NCI-H2227 treated with DMSO at 0.1 percent for 48 hours (cell line): ENCODE results near the gene ASCL4.
"Not testable (repeated sequence)": the region's sequence is repeated elsewhere in the genome, so short reads cannot be mapped to it uniquely, and the experiment has no call there.

Experiments used
- DNase-seq: peaks from one replicate; lab custom pipeline; 2025; lab: John Stamatoyannopoulos, UW

Gene ASCL4, protein sequence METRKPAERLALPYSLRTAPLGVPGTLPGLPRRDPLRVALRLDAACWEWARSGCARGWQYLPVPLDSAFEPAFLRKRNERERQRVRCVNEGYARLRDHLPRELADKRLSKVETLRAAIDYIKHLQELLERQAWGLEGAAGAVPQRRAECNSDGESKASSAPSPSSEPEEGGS

GRCh38 chr12:107774349-107775029 lies at the start of gene ASCL4:
TSS of gene ASCL4 (plus strand) at chr12:107774704. CDS start at chr12:107775219, 515 bp downstream.
- peak; percentile 18 for DNase-seq

- DNase-seq: not testable (repeated sequence)
Observed at GRCh38 chr12:107727327-107727726, 47.2 kb upstream of the ASCL4 start.

DNA sequence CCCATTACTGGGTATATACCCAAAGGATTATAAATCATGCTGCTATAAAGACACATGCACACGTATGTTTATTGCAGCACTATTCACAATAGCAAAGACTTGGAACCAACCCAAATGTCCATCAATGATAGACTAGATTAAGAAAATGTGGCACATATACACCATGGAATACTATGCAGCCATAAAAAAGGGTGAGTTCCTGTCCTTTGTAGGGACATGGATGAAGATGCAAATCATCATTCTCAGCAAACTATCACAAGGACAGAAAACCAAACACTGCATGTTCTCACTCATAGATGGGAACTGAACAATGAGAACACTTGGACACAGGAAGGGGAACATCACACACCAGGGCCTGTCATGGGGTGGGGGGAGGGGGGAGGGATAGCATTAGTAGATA lies 46.8 kb upstream of the ASCL4 start:
- DNase-seq: not testable (repeated sequence)

- DNase-seq: no peak
Observed at GRCh38 chr12:107730618-107731341, 43.7 kb upstream of the ASCL4 start.

DNA sequence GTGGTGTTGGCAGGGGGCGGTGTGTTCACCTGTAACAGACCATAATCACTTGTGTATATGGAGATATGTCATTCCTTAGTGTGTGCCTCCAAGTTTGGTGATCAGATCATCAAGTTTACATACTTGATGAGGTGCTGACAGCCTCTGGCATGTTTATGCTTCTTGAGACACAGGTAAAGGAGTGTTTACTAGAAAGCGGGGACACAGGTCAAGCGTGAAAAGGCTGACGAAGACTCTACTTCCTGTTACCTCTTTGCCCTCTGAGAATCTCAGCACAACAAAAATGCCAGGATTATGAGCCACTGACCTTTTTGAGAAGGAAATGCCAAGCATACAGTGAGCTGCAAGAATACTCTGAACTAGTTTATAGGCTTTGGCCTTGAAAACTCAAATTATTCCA lies 43.1 kb upstream of the ASCL4 start:
- no peak for DNase-seq

GRCh38 chr12:107732365-107732764 lies 42.1 kb upstream of the ASCL4 start:
- DNase-seq: no peak

DNA sequence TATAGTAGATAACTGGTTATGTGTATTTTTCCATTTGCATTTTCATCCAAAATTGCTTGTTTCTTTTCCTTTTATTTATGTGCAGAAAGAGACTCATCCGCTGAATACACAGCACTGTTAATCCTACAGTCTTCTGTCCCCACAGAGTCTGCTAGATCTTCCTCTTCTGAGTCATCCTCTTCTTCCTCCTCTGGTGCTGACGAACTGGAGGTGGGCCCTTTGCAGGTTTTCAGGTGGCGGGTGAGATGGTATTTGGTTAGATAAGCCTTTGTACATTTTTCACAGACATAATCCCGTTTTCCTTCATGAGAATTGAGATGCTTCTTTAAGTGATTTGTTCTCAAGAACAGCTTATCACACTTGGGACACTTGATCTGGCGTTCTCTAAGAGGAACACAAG lies 40.4 kb upstream of the ASCL4 start:
- no peak for DNase-seq

DNA sequence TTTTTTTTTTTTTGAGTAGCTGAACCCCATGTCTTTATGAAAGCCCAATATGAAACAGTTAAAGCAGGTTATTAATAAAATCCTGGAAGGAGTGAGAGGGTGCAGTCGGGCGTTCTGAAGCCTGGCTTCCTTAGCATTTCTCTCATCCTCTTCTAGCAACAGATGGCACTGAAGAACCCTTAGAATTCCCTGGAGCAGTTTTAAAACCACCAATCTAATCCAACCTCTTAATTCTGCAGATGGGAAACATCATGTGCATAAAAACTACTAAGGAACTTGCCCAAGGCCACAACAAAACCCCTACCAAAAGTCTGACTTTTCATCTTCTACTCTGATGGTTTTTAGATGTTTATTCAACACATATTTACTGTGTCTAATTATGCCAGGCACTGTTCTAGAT lies 38.7 kb upstream of the ASCL4 start:
- no peak for DNase-seq

GRCh38 chr12:107736914-107737313 lies 37.6 kb upstream of the ASCL4 start:
- DNase-seq: no peak

DNA sequence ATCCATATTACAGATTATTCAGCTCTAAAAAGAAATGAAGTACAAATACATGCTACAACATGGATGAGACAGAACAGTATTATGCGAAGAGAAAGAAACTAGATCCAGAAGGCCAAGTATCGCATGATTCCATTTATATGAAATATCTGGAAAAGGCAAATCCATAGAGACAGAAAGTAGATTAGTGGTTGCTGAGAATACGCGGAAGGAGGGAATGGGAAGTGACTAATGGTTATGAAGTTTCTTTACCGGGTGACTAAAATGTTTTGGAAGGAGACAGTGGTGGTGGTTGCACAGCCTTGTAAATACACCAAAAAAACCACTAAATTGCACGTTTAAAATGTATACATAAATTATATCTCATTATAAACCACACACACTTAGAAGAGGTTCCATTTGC lies 26.0 kb upstream of the ASCL4 start:
- no peak for DNase-seq

DNA sequence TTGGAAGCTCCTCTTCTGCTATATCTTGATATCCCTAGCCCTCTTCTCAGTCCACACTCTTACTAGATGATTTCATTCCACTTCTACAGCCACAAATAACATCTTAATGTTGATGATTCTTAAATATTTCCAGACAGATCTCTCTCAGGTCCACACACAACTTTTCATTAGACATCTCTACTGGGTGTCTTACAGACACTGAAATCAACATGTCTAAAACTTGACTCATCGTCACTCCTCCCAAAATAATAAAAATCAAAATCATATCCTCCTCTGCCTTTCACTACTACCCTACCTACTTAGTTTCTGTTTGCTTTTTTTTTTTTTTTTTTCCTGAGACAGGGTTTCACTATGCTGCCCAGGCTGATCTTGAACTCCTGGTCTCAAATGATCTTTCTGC lies 25.4 kb upstream of the ASCL4 start:
- DNase-seq: no peak

DNA sequence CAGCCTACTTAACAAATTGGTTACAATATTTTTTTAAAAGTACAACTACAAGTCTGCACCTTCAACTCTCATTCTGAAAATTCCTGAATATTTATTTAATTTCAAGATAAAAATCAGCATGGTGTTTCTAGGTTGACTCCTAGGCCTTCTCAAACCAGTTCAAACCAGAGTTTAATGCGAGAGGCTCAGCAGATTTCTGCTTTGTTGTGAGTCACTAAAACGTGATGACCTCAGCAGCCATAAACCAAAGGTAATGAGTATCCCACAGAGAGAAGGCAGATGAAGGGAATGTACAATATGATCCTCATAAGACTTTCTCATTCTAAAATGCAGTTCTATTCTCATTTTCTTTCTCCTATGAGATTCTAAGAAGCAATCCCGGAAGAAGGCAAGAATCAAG lies 15.1 kb upstream of the ASCL4 start:
- peak; percentile 33 for DNase-seq

DNA sequence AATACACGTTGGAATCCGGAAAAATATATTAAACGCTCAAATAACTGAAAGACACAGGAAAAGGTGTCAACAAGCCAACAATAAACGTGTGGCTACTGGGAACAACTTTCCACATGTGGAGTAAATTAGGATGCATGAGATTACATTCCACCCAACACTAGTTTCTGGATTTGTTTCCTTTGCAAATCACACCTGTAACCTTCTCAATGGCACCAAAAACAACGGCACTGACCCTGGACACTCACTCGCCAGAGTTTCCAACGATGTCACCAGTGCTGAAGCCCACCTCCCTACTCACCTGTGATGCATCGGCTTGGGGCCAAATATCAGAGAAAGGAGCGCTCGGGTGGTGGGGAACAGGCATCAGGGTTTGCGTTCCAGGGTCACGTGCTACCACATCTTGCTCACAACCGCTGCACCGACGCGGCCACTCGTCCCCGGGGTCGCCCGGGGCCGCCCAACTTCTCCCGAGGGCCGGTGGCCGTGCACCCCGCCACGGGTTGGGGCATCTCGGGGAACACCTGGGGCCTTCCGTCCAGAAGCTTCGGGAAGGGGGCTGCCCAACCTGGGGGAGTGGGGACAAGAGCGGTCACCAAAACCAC lies 14.2 kb upstream of the ASCL4 start:
- DNase-seq: no peak

DNA sequence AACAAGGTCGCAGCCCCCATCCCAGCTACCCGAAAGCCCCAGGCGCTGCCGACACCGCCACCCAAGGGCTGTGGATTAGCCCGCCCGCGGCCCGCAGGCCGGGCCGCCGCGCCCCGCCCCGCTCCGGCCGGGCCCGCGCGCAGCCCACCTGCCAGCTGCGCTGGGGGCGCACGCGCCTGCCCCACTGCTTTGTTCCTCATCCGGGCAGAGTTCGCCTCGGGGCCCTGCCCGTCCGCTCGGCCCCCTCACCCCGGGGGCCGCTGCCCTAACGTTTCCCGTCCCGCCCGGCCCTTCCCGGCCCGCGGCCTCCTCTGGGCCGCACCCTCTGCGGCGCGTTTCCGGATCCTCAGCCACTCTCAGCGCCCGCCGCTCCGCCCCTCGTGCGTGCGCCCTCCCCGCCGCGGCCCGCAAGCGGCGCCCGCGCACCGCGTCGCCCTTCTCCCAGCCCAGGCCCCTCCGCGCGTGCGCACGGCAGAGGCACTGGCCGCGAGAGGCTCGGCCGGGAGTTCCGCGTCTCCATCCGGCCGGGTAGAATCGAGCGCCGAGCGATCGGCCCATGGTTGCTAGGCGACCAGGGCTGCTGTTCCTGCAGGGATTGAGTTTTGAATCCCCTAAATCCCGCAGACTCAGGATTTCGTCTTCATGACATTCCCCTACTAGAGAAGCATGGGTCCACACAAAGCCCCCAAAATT lies 13.5 kb upstream of the ASCL4 start, which contains the start of gene PRDM4:
PRDM4 (minus strand) TSS at position 329 of the 693 bp plus-strand sequence. CDS start 622 bp downstream, outside the sequence.
- DNase-seq: peak; percentile 91

DNA sequence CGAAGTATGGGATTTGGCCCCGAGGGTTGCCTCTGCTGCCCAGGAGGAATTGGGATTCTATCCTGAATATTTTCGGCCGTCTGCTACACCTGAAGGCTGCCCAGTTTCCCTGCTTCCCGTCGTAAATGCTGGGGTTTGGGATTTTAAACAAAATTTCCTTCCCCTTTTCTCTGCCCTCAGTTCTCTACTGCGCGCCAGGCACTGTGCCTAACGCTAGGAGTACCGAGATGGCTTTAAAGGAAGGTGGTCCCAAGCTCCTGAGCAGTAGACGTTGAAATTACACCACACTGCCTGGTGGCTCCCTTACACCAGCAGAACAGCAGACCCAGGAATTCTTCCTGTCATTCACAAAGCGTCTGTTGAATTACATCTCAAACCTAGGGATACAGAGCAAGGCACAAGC lies 13.0 kb upstream of the ASCL4 start:
- peak; percentile 75 for DNase-seq

GRCh38 chr12:107762874-107763273 lies 11.6 kb upstream of the ASCL4 start:
- no peak for DNase-seq

DNA sequence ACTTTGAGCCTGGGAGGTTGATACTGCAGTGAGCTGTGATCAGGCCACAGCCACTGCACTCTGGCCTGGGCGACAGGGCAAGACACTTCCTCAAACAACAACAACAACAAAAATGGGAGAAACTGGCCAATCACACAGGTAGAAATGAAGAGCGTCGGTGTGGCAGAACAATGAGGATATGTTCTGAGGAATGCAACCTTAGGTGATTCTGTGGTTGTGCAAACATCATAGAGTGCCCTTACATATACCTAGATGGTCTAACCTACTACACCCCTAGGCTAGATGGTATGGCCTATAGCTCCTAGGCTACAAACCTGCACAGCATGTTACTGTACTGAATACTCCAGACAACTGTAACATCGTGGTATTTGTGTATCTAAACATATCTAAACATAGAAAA lies 9.9 kb upstream of the ASCL4 start:
- no peak for DNase-seq

DNA sequence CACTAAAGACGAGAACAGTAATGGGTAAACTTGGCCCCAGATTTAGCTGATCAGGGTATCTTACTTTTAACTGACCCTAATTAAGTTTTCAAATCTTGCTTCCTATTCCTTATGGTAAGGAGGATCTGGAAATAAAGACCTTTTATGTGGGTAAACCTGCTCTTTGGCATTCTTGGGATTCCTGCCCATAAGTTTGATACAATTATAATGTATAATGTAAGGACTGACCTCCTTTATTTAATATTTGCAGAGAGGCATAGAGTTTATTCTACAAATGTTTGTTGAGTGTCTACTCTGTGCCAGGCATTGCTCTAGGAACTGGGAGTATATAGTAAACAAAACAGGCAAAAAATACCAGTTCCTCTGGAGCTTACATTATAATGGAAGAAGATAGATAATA lies 9.2 kb upstream of the ASCL4 start:
- DNase-seq: no peak

DNA sequence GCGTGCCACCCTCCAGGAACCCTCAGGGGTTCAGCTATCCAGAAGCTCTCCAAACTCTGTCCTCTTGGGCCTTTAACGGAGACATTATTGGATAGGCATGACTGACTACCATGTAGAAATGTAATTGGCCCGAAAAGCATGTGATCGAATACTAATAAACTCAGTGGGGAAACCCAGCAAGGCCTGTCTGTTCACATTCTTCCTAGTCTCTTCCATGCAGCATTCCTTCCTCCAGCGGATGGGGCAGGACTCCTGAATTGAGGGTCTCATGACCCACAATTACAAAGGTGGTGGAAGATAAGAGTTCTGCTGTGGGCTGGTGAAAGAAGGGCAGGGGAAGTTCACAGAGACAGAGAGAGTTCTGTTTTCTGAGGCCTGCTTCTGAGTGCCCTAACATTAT lies 7.0 kb upstream of the ASCL4 start:
- no peak for DNase-seq

DNA sequence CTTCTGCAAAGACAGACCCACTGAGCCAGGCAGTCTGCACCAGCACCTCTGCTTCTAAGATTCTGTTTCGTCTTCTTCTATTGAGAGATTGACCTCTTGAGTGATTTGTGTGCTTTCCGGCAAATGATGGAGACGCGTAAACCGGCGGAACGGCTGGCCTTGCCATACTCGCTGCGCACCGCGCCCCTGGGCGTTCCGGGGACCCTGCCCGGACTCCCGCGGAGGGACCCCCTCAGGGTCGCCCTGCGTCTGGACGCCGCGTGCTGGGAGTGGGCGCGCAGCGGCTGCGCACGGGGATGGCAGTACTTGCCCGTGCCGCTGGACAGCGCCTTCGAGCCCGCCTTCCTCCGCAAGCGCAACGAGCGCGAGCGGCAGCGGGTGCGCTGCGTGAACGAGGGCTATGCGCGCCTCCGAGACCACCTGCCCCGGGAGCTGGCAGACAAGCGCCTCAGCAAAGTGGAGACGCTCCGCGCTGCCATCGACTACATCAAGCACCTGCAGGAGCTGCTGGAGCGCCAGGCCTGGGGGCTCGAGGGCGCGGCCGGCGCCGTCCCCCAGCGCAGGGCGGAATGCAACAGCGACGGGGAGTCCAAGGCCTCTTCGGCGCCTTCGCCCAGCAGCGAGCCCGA lies 703 bp downstream of the ASCL4 start:
- DNase-seq: peak; percentile 21

GRCh38 chr12:107776171-107776570 lies 1.7 kb downstream of the ASCL4 start:
- no peak for DNase-seq
